ENCODE results near the gene LSM7.
"Not testable (repeated sequence)": the region's sequence is repeated elsewhere in the genome, so short reads cannot be mapped to it uniquely, and the experiment has no call there.

Gene LSM7

DNA sequence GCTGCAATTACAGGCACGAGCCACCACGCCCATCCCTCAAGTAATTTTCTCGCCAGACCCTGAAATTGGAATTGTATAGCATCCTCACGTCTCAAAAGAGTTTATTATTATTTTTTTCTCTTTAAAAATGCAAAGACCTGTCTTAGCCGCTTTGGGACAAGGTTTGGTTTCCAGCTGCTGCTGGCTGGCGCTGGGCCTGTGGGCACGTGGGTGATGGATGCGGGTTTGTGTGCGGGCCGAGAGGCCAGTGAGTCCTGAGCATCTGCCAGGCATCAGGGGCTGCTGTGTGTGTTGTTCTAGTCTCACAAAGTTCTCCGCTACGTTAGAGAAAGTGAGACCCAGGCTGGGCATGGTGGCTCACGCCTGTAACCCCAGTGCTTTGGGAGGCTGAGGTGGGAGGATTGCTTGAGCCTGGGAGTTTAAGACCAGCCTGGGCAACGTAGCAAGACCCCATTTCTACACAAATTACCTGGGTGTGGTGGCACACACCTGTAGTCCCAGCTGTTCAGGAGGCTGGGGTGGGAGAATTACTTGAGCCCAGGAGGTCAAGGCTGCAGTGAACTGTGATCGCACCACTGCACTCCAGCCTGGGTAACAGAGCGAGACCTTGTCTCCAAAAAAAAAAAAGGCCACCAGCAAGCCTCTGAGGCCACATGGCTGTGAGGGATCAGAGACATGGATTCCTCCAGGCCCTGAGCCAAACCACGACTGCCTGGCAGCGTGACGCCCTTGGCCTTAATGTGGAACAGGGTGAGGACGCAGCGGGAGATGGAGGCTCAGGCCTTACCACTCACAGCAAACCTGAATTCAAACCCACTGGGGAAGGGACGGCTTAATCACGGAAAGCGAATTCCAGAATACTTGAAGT, 27.0 kb upstream of the LSM7 start:
- peak; percentile 40 for DNase-seq

DNA sequence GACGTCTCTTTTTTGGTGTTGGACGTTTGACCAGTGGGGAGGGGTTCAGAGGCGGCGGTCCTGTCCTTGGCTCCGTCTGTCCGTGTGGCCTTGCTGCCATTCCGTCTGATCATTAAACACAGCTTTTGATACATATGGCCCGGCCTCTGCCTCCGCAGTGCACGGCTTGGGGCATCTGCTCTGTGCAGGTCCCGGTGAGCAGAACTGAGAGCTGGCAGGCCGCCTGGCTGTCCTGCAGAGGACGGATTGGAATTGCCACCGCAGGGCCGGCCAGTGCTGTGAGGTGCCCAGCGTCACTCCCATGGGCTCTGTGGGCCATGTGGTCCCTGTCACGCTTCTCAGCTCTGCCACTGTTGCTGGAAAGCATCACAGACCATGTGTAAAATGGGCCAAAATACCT, 26.3 kb upstream of the LSM7 start:
- no peak for DNase-seq

DNA sequence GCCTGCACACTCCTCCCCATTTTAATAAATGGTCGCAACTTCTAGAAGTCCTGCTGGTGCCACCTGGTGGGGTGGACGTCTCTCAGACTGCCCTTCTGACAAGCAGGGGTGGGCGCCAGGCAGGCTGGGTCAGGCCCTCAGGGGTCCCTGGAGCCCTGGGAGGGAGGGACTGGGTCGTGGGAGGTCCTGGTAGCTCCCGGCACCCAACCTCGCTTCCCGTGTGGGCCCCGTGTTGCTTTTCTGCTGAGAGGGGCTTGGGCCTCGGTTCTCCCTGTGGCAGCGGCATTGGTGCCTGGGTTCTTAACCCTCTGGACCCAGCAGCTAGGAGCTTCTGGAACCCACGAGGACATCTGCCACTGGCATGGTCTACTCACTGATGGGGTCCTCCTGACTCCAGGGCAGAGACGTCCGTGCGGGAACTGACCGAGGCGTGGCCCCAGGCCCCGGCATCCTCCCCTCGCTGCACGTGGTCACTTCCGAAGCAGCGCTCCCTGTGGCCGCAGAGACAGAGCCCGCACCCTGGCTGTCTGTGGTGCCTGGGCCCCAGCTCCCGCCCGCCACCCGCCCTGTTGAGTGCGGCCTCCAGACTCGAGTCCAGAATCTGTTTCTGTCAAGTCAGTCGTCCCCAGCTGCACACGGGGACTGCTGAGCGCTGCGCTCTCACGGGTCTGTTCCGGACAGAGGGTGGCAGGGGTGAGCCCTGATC, 25.7 kb upstream of the LSM7 start:
- no peak for DNase-seq

DNA sequence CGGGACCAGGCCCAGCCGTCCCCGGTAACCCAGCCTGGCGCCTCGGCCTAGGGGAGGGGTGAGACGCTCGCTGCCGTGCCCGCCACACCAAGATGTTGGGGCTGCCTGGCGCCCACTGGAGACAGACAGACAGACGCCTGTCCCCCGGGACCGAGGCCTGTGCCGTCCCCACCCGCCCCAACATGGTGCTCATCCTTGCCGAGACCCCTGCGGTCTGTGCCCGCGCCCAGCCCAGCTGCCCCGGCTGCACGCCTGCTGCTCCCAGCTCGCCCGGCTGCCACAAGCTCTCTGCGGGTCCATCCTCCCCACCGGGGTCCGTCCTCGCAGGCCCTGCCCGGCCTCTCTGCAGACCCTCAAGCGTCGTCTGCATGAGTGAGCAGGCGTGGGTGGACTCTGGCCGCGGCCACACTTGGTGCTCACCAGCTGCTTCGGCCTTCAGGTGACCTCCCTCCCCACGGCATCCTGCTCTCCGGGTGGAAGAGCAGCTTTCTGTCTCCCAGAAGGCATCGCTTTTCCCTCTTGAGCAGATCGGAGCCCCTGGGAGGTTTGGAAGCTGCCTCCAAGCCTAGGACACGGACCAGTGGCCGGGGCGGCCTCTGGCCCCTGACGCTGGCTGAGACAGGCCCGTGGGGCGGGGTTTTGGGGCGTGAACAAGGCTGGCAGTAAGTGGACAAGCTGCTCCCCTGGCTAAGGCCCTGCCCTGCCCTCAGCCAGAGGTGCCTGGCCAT, 24.9 kb upstream of the LSM7 start:
- no peak for DNase-seq

DNA sequence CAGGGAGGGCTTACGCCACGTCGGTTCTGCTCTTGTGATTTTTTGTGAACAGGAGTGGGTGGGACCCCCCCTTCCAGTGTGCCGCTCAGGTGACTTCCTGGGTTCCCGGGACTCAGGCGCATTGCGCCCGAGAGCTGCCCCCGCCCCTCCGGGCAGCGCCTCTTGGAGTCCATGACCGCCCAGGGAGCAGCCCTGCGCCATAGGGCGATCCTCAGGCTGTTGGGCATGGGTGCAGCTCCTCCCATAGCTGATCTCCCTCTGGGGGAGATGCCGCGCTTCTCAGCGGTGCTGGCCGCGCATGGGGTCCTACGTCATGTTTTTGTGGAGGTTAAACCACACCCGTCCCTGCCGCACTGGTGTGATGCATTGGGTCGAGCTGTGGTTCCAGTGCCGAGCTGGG, 23.7 kb upstream of the LSM7 start:
- DNase-seq = no peak

DNA sequence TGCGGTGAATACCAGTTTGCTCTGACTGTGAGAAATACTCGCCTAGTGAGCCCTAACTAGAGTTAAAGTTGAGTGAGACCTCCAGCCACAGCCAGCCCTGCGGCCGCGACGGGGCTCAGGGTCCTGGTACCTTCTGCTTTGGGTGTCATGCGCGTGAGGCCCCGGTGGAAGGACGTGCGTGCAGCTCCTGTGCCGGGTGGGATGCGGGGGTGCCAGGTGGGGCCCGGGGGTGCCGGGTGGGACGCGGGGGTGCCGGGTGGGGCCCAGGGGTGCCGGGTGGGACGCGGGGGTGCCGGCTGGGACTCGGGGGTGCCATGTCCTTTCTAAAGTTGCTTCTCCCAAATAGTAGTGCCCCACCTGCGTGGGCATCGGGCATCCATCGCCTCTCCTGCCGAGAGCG, 23.2 kb upstream of the LSM7 start:
- DNase-seq = no peak

DNA sequence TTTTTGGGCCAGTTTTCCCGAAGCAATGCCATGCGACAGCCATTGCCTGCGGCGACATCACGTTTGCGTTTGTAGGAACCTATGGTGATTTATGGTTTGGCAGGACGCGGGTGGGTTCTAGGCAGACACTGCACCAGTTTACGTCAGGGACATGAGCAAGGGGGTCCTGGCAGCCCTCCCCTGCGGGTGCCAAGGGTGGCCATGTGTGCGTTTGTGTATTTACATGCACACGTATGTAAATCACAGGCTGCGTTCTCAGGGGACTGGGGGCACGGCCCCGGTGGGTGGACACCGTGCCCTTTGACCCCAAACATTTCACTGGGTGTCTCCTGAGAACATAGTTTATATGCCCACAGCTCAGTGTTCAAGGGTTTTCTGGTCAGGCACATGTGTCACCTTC, 22.3 kb upstream of the LSM7 start:
- DNase-seq = no peak

DNA sequence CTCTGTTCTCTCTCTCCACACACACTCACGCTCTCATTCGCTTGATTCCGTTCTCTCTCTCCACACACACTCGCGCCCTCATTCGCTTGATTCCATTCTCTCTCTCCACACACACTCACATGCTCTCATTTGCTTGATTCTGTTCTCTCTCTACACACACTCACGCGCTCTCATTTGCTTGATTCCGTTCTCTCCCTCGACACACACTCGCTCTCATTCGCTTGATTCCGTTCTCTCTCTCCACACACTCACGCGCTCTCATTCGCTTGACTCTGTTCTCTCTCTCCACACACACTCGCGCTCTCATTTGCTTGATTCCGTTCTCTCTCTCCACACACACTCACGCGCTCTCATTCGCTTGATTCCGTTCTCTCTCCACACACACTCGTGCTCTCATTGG, 21.4 kb upstream of the LSM7 start:
- DNase-seq = not testable (repeated sequence)

DNA sequence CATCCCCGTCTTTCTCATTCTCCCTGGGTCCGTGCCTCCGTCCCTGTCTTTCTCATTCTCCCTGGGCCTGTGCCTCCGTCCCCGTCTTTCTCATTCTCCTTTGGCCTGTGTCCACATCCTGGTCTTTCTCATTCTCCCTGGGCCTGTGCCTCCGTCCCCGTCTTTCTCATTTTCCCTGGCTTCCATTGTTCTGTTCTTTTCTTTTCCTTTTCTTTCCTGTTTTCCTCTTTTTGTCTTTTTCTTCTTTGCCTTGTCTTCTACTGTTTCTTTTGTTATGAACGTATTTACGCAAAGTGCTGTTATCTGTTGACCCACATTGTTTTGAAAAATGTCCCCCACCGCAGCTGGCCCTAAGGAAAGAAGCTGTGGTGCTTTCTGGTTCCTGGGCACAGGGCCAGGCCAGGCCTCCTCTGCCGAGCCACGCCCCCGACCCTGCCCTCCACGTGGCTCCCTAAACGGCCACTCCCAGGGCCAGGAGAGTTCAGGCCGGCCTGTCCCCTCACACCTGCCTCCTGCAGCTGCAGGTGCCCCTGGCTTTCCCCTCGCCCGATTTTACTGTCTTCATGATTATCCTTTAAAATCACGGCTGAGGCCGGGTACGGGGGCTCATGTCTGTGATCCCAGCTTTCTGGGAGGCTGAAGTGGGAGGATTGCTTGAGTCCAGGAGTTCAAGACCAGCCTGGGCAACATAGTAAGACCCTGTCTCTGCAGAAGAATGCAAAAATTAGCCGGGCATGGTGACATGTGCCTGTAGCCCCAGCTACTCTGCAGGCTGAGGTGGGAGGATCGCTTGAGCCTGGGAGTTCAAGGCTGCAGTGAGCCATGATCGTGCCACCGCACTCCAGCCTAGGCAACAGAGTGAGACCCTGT, 17.6 kb upstream of the LSM7 start:
- no peak for DNase-seq

DNA sequence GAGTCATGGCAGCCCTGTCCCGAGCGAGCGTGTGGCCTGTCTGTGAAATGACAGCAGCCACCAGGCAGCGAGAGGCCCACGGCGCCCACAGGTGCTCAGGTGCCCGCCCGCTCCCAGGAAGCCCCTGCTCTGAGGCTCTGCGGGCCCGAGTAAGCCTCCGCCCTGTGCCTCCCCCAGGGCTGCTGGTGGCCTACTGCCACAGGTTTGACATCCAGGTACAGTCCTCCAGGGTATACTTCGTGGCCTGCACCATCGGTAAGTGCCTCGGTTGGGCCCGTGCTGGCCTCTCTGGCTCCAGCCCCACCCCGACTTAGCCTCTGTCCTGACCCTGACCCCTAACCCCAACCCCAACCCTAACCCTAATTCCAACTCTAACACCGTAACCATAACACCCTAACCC, 16.7 kb upstream of the LSM7 start:
- DNase-seq = no peak

DNA sequence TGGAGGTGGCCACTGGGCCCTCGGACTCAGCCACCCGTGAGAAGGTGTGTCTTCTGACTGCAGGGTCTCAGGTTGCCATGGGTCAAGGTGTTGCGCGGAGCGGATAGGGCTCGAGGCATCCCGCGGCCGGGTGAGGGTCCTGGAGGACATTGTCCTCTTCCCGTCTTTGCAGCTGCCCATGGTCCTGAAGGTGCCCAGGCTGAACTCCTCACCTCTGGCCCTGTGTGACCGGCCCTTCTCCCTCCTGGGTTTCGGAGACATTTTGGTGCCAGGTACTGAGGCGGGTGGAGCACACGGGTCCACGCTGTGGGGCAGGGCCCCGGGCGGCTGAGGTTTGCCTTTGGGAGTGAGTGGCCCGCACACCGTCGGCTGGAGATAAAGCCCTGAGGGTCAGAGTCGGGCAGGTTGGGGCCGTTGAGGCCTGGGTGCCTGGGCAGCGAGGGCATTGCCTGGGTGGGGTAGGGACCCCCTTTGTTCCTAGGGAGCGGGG, 16.0 kb upstream of the LSM7 start:
- no peak for DNase-seq

DNA sequence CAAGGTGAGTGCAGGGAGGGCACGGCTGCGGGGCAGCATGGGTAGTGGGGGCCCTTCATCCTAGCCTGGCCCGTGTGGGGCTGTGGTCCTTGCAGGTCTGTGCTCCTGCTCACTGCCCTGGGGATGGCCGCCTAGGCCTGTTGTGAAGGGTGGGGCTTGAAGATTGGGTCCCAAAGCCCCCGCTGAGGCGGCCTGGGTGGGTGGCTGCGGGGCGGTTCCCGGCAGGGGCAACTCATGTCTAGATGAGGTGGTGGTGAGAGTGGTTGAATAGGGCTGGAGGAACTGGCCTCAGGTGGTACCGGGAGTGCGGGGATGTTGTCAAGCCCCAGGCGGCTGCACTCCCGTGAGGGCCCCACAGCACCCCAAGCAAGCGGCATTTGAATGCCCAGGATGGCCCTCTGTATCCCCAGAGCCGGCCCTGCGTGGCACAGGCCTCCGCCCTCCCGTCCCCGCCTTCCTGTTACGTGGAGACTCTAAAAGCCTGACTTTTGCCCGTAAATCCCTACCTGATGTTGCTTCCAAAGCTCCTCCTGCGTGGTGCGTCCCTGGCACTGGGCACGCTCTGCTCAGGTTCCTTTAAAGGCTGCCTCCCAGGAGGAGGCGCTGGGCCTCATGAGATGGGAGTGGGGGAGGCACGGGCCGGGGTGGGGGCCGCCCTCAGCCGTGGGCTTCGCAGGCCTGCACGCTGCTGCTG, 15.1 kb upstream of the LSM7 start:
- no peak for DNase-seq

DNA sequence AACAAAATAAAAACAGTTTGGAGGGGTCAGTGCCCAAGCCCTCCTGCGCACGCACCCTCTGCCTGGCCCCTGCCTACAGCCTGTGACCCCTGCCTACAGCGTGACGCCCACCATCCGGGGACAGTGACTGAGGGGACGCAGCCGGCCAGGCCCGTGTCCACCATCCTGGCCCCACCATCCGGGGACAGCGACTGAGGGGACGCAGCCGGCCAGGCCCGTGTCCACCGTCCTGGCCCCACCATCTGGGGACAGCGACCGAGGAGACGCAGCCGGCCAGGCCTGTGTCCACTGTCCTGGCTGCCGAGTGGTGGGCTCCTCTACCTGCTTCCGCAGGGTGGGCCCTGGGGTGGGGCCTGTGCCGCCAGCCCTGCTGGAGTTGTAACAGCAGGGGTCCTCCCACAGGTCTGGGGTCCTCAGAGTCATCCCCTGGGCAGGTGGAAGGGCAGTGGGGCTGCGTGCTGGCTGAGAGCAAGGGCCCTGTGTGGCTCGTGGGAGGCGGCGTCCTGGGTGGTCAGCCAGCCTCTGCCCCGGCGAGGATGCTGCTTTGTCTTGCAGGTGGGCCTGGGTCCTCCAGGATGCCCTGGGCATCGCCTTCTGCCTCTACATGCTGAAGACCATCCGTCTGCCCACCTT, 14.4 kb upstream of the LSM7 start:
- DNase-seq = no peak

DNA sequence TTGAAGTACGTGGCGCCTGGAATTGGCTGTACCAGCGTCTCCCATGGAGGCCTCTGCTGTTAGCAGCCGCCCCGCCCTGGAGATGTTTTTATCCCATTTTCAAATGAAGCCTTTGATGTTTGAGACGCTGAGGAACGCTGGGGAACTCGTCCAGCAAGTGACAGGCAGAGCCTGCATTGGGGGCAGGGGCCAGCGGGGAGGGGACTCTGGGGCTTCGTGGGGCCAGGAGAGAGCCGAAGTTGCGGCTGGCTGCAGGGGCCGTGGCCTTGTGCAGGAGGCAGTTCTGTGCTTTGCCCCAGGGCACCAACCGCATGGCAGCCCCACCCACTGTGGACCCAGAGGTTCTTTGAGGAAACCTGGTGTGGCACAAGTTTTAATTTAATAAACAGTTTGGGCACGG, 13.6 kb upstream of the LSM7 start:
- DNase-seq = no peak

DNA sequence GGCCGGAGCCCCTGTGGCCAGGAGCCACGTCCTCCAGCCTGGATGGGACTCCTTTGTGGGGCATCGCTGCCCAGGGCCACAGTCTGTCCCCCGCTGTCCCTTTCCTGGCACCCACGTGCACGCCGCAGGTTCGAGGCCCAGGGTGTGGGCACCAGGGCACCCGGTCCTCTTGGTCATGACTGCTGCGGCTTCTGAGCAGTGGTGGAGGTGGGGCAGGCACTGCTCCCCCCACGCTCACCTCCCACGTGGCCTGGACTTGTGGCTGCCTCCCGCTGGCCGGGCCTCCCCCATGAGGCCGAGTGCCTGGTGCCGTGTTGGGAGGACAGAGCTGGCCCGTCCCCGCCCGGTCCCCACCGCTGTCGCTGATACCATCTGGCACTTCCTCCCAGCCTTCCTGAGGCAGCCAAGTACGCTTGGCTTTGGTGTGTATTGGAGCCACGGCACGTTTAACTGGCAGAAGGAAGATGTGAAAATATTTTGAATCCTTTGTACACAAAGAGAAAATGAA, 12.9 kb upstream of the LSM7 start:
- no peak for DNase-seq

DNA sequence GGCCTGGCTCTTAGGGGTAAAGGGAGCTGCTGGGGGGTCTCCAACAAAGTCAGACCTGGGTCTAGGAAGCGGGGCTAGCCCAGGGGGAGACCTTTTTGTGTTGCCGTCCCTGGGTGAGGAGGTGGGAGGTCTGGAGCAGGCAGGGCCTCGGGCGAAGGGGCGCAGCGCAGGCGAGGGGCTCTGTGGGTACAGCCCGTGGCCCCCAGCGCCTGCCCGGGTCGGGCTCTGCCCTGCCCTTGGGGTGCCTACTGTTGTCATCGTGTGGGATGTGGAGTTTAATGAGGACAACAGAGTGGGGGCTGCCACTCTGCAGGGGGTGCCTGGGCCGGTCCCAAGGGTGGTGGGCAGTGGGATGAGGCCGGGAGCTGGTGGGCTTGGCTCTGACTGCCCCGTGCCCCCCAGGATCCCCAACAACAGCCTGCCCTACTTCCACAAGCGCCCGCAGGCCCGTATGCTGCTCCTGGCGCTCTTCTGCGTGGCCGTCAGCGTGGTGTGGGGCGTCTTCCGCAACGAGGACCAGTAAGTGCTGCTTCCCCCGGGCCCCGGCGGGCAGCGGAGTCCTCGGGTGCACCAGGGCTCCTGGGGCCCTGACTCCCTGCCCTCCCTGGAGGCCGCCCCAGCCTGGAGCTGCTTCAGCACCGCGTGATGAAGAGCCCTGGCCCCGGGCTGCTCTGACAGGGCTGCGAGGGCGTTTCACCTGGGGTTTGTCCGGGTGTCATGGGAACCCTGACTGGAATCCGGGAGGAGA, 12.3 kb upstream of the LSM7 start:
- DNase-seq = no peak

DNA sequence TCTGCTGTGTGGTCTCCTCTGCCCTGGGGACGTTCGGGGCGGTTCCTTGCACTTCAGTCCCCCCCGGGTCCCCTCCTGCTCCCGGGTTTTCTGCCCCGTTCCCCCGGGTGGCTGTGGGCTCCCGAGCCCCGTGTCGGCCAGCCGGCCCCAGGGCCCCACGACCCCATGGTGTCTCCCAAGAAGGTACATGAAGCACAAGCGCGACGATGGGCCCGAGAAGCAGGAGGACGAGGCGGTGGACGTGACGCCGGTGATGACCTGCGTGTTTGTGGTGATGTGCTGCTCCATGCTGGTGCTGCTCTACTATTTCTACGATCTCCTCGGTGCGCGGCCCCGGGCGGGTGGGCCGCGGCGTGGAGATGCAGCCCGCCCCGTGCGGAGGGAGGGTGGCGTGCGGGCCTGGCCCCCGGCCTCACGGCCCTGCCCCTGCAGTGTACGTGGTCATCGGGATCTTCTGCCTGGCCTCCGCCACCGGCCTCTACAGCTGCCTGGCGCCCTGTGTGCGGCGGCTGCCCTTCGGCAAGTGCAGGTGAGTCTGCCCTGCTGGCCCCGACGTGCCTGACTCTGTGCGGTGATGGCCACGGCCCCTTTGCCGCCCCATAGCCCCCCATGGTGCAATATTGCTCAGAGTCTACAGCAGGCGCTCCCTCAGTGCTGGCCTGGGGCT, 11.4 kb upstream of the LSM7 start:
- DNase-seq = no peak

DNA sequence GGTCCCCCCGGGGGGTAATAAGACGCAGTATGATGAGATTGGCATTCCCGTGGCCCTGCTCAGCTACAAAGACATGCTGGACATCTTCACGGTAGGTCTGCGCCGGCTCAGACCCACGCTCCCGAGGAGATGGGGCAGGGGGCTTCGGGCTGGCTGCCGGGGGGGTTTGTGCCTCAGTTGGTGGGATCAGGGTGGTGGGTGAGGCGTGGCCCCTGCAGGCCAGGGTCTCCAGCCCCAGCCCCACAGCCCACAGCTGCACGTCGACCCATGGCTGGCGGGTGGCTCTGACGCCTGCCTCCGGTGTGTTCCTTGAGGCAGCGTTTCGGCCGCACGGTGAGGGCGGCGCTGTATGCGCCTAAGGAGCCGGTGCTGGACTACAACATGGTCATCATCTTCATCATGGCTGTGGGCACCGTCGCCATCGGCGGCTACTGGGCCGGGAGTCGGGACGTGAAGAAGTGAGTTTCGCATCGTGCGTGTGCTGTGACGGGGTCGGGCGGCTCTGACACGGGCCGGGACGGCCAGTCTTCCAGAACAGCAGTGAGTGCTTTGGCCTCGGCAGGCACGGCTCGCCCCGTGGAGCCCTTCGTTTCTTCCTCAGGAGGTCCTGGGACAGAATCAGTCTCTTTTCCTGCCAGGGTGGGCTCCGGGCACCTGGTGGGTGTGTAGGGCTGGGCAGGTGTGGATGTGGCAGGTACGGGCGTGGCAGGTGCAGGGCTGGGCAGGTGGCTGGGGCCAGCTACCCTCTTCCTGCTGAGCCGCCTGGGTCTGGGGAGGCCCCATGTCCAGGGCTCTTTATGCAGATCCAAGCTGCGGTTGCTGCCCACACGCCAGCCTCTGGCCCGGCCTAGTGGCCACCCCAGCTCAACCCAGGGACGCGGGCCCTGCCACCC, 10.6 kb upstream of the LSM7 start:
- DNase-seq = no peak

All from left hindlimb (tissue), 1 donor.